HG03442 (cell line): ENCODE results near the gene LRRC41.
"Not testable (repeated sequence)": the region's sequence is repeated elsewhere in the genome, so short reads cannot be mapped to it uniquely, and the experiment has no call there.

Experiments
- ATAC-seq: cut with Tn5 transposase; IDR thresholded peaks from one replicate; pipeline ENCODE4 v1.9.1; 2021; ENCODE audit warnings: mild to moderate bottlenecking, moderate library complexity; ENCODE audit not compliant: unreplicated experiment

Gene LRRC41

DNA sequence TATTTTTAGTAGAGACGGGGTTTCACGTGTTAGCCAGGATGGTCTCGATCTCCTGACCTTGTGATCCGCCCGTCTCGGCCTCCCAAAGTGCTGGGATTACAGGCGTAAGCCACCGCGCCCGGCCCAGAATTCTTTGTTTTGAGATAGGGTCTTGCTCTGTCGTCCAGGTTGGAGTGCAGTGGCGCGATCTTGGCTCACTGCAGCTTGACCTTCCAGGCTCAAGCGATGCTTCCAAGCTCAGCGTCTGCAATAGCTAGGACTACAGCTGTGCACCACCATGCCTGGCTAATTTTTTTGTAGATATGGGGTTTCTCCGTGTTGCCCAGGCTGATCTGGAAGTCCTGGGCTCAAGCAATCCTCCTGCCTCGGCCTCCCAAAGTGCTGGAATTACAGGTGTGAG lies 57.3 kb downstream of the LRRC41 start:
- not testable (repeated sequence) for ATAC-seq

DNA sequence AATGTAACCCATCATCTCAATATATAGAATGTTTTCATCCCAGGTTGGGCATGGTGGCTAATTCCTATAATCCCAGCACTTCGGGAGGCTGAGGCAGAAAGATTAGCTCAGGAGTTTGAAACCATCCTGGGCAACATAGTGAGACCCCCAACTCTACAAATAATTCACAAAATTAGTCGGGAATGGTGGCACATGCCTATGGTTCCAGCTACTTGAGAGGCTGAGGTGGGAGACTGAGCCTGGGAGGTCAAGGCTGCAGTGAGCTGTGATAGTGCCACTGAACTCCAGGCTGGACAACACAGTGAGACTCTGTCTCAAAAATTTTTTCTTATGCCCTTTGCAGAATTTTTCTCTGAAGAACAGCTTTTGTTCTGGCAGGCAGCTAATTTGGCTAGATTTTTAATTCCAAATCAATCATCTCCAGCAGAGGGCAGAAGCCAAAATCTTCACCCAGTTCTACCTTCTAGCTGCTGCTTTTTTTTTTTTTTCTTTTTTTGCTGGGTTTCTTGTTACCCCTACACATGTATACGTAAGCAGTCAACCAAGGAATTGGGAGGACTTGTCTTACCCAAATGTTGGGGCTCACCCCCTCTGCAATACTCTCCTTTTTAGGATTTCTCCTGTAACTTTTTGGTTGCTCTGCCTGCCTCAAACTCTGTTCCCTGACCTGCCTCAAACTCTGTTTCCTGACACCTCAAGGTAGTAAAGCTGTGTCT lies 58.6 kb downstream of the LRRC41 start:
- ATAC-seq, result no peak

DNA sequence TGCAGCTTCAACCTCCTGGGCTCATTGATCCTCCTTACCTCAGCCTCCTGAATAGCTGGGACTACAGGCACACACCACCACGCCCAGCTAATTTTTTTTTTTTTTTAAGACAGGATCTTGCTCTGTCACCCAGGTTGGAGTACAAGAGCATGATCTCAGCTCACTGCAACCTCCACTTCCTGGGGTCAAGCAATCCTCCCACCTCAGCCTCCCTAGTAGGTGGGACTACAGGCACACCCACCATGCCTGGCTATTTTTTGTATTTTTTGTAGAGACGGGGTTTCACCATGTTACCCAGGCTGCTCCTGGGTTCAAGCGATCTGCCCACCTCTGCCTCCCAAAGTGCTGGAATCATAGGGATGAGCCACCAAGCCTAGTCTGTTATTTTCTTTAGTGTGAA lies 59.6 kb downstream of the LRRC41 start:
- not testable (repeated sequence) for ATAC-seq

DNA sequence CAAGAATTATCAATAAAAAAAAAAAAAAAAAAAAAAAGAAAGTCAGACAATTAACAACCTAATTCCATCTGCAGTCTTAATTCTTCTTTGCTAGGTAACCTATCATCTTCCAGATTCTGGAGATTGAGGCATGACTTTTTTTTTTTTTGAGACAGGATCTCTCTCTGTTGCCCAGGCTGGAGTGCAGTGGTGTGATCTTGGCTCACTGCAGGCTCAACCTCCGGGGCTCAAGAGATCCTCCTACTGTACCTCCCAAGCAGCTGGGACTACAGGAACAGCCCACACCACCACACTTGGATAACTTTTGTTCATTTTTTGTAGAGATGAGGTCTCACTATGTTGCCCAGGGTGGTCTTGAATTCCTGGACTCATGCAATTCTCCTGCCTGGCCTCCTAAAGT lies 60.5 kb downstream of the LRRC41 start:
- no peak for ATAC-seq

DNA sequence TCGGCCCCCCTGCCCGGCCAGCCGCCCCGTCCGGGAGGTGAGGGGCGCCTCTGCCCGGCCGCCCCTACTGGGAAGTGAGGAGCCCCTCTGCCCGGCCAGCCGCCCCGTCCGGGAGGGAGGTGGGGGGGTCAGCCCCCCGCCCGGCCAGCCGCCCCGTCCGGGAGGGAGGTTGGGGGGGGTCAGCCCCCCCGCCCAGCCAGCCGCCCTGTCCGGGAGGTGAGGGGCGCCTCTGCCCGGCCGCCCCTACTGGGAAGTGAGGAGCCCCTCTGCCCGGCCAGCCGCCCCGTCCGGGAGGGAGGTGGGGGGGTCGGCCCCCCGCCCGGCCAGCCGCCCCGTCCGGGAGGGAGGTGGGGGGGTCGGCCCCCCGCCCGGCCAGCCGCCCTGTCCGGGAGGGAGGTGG lies 61.7 kb downstream of the LRRC41 start:
- ATAC-seq, result not testable (repeated sequence)

DNA sequence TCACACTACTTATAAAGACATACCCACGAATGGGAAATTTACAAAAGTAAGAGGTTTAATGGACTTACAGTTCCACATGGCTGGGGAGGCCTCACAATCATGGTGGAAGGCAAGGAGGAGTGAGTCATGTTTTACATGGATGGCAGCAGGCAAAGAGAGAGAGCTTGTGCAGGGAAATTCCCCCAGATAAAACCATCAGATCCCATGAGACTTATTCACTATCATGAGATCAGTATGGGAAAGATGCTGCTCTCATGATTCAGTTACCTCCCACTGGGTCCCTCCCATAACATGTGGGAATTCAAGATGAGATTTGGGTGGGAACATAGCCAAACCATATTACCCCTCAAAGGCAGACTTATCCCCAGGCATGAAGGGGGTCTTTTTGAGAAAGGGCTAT lies 64.6 kb downstream of the LRRC41 start:
- not testable (repeated sequence) for ATAC-seq

DNA sequence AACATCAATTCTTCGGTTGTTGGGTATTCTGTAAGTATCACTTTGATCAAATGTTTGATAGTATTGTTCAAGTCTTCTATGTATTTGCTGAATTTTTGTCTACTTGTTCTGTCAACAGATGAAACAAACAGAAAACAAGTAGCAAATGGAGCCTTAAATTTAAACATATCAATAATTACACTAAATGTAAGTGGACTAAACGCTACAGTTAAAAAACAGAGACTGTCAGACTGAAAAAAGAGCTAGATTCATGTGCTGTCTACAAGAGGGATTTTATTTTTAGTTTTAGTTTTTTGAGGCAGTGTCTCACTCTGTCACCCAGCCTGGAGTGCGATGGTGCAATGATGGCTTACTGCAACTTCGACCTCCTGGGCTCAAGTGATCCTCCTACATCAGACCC lies 66.5 kb downstream of the LRRC41 start:
- no peak for ATAC-seq

DNA sequence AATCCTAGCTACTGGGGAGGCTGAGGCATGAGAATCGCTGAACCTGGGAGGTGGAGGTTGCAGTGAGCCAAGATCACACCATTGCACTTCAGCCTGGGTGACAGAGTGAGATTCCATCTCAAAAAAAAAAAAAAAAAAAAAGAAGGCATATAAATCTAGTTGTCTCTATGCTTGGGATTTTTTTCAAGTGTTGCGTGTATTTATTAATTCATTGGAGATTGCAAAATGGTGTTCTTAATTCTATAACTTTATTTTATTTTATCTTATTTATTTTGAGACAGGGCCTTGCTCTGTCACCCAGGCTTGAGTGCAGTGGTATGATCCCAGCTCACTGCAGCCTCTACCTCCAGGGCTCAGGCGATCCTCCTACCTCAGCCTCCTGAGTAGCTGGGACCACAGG lies 72.2 kb downstream of the LRRC41 start:
- not testable (repeated sequence) for ATAC-seq
